GM21529 (cell line): ENCODE measurements around the gene CACNG8.
"Not testable (repeated sequence)": the region's sequence is repeated elsewhere in the genome, so short reads cannot be mapped to it uniquely, and the experiment has no call there.

Experiments used
- ATAC-seq: cut with Tn5 transposase; IDR thresholded peaks from one replicate; pipeline ENCODE4 v1.9.1; 2021; ENCODE audit not compliant: unreplicated experiment

The CACNG8 gene

DNA sequence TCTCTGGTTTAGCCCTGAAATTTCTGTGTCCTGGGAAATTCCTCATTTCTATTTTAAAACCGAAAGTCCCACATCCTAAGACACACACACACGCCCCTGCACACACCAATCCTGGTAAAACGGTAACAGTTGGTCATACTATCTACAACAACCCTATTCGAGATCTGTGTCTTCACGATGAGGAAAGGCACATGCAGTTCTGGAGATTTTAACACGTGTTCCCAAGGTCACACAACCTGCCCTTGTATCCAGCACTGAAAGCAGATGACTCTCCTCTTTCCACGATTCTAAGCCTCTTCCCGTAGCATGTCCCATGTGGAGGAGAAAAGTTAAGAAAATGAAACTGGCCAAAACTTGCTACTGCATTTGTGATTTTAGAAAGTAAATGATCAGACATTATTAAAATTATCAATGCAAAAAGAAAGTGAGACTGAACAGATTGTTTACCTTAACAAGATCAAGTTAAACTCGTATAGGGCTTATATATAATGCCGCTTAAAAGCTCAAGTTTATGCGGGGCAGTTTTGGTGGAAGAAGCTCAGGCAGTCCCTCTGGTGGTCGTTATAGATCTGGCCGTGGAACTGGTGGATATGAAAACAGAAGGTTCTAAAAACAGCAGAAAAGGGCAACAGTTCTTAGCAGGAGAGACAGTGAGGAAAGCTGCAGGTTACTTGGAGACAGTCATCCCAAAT lies 68.3 kb downstream of the CACNG8 start:
- no peak for ATAC-seq

DNA sequence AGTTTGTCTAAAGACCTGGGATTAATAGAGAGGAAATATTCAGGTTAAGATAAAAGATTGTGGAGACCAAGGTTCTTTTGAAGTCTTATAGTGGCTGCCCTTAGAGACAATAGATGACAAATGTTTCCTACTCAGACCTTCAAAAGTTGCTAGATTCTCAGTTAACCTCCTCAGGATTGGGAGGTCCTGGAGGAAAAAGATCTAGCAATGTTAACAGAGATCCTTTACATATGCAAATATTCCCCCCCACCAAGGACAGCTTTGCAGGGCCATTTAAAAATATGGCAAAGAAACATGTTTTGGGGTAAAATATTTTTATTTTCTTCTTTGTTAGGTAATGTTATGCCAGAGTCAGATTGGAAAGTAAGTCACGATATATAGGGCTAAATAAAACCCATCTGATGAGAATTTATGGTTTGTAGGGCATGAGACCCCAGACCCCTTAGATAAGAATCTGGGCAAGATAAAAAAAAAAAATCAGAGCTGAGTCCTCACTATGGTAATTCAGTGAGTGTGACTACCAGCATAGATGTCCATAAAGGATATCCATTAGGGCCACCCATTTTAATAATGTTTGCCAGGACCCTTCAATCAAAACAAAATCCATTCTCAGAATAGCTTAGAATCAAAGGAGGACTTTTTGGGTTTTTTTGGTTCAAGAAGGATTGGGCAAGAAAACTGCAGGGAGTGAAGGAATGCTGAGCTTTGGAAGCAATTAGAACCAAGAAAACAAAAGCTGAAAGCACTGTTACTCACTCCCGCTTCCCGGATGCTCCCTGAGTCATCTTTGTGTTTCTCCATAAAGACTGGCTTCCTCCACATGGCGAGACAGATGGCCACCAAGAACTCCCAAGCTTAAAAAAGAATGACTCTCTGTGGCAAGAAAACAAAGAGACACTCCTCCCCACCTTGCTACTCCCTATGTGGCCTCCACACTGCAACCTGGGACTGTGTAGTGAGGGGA lies 72.8 kb downstream of the CACNG8 start:
- ATAC-seq, result no peak

DNA sequence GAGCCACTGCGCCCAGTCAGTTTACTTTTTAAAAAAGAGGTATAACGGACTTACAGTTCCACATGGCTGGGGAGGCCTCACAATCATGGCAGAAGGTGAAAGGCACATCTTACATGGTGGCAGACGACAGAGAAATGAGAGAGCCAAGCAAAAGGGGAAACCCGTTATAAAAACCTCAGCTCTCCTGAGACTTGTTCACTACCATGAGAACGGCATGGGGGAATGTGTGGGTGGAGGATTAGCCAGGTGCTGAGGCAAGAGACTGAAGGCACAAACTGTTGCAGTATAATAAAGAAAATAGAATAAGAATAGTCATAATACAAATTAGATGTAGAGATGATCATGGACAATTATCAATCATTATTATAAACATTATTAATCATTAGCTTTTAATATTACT lies 73.8 kb downstream of the CACNG8 start:
- ATAC-seq, result not testable (repeated sequence)
